ENCODE measurements around the gene TRAPPC5. TPM values are rescaled to one million over a fixed set of nuclear protein-coding genes. Genes with fewer than 3 reads are reported as not detected.

TRAPPC5 gene
- total and polyA plus RNA-seq, 7 experiments from 2014 or later: 43.7 to 191 (median 75.9) TPM

- Histone ChIP-seq H3K27me3 (ENCODE audit: control insufficient read depth in 2 of 2, insufficient read depth in 2 of 2, low read length in 2 of 2) (no peaks in the 10 kb centered on the region), H3K9me3 (ENCODE audit: control insufficient read depth in 2 of 3, low read length in 3 of 3) (no peaks in the 10 kb centered on the region), H3K27ac (ENCODE audit: low read depth, low read length) (no peak overlapping the region), H3K4me3 (ENCODE audit: low read length) (no peak overlapping the region), H3K4me1 (ENCODE audit: control insufficient read depth in 2 of 2, insufficient read depth in 2 of 2, low read length in 2 of 2) (peaks cover 0 to 16% of the 10 kb centered on the region in 2 donors), H3K36me3 (ENCODE audit: control insufficient read depth in 2 of 3, insufficient read depth in 3 of 3, low read length in 3 of 3) (no peaks in the 10 kb centered on the region)
- CTCF ChIA-PET: interaction anchor here (0.6 kb wide), 1 partner anchor 440 kb away, joined by 3 read pairs; no protein-coding TSS in a partner anchor
- Mint-ChIP-seq H3K36me3 (no peaks in the 10 kb centered on the region), H3K4me3 (peak overlapping the region in 2 of 10 donors; percentile 26 to 34), H3K9me3 (peaks cover 0 to 1% (median 0%) of the 10 kb centered on the region in 11 donors), H3K27me3 (peaks cover 0 to 3% (median 2%) of the 10 kb centered on the region in 5 donors), H3K4me1 (peaks cover 5 to 16% (median 15%) of the 10 kb centered on the region in 7 donors), H3K27ac (no peak overlapping the region)
- ATAC-seq (no peak), DNase-seq (no peak)
- POLR2A ChIA-PET: interaction anchor here (0.6 kb wide), 1 partner anchor 91 kb away, joined by 3 read pairs; no protein-coding TSS in a partner anchor
- intact Hi-C loops (cut with micrococcal nuclease): no loop called here
Observed at GRCh38 chr19:7661744-7662538, 18.7 kb upstream of the TRAPPC5 start.

- H3K4me3 Mint-ChIP-seq: no peak overlapping the region
- H3K36me3 ChIP-seq (ENCODE audit: control insufficient read depth in 2 of 3, insufficient read depth in 3 of 3, low read length in 3 of 3): no peaks in the 10 kb centered on the region
- ChIA-PET CTCF (no interaction called here), POLR2A (no interaction called here)
- no peak overlapping the region for H3K27ac ChIP-seq (ENCODE audit: low read depth, low read length)
- peaks cover 0 to 6% (median 2%) of the 10 kb centered on the region in 5 donors for H3K27me3 Mint-ChIP-seq
- H3K9me3 ChIP-seq (ENCODE audit: control insufficient read depth in 2 of 3, low read length in 3 of 3): no peaks in the 10 kb centered on the region
- DNase-seq: no peak
- no peak for ATAC-seq
- H3K27ac Mint-ChIP-seq: no peak overlapping the region
- H3K27me3 ChIP-seq (ENCODE audit: control insufficient read depth in 2 of 2, insufficient read depth in 2 of 2, low read length in 2 of 2): no peaks in the 10 kb centered on the region
- no peak overlapping the region for H3K4me3 ChIP-seq (ENCODE audit: low read length)
- peaks cover 0 to 9% of the 10 kb centered on the region in 2 donors for H3K4me1 ChIP-seq (ENCODE audit: control insufficient read depth in 2 of 2, insufficient read depth in 2 of 2, low read length in 2 of 2)
- intact Hi-C loops (cut with micrococcal nuclease): no loop called here
- H3K4me1 Mint-ChIP-seq: peaks cover 5 to 10% (median 9%) of the 10 kb centered on the region in 7 donors
- no peaks in the 10 kb centered on the region for H3K36me3 Mint-ChIP-seq
- peaks cover 0 to 1% (median 0%) of the 10 kb centered on the region in 11 donors for H3K9me3 Mint-ChIP-seq
Observed at GRCh38 chr19:7662657-7663056, 18.0 kb upstream of the TRAPPC5 start.

GRCh38 chr19:7663706-7664105, 16.9 kb upstream of the TRAPPC5 start:
- Mint-ChIP-seq H3K27me3 (peaks cover 0 to 6% (median 2%) of the 10 kb centered on the region in 5 donors), H3K4me3 (no peak overlapping the region), H3K36me3 (no peaks in the 10 kb centered on the region), H3K4me1 (peaks cover 0 to 6% (median 0%) of the 10 kb centered on the region in 7 donors), H3K9me3 (no peaks in the 10 kb centered on the region), H3K27ac (no peak overlapping the region)
- no peaks in the 10 kb centered on the region for H3K4me1 ChIP-seq (ENCODE audit: control insufficient read depth in 2 of 2, insufficient read depth in 2 of 2, low read length in 2 of 2)
- ChIA-PET CTCF (no interaction called here), POLR2A (no interaction called here)
- no peaks in the 10 kb centered on the region for H3K36me3 ChIP-seq (ENCODE audit: control insufficient read depth in 2 of 3, insufficient read depth in 3 of 3, low read length in 3 of 3)
- H3K27ac ChIP-seq (ENCODE audit: low read depth, low read length): no peak overlapping the region
- DNase-seq (no peak), ATAC-seq (no peak)
- no peak overlapping the region for H3K4me3 ChIP-seq (ENCODE audit: low read length)
- intact Hi-C loops (cut with micrococcal nuclease): no loop called here
- no peaks in the 10 kb centered on the region for H3K9me3 ChIP-seq (ENCODE audit: control insufficient read depth in 2 of 3, low read length in 3 of 3)
- no peaks in the 10 kb centered on the region for H3K27me3 ChIP-seq (ENCODE audit: control insufficient read depth in 2 of 2, insufficient read depth in 2 of 2, low read length in 2 of 2)

- H3K27ac Mint-ChIP-seq: no peak overlapping the region
- peaks cover 6 to 14% (median 8%) of the 10 kb centered on the region in 5 donors for H3K27me3 Mint-ChIP-seq
- no peak overlapping the region for H3K4me3 Mint-ChIP-seq
- Histone ChIP-seq H3K4me3 (ENCODE audit: low read length) (no peak overlapping the region), H3K9me3 (ENCODE audit: control insufficient read depth in 2 of 3, low read length in 3 of 3) (no peaks in the 10 kb centered on the region), H3K36me3 (ENCODE audit: control insufficient read depth in 2 of 3, insufficient read depth in 3 of 3, low read length in 3 of 3) (no peaks in the 10 kb centered on the region), H3K27ac (ENCODE audit: low read depth, low read length) (no peak overlapping the region), H3K4me1 (ENCODE audit: control insufficient read depth in 2 of 2, insufficient read depth in 2 of 2, low read length in 2 of 2) (no peaks in the 10 kb centered on the region), H3K27me3 (ENCODE audit: control insufficient read depth in 2 of 2, insufficient read depth in 2 of 2, low read length in 2 of 2) (no peaks in the 10 kb centered on the region)
- ChIA-PET POLR2A (interaction anchor here (1.1 kb wide), 1 partner anchor 13 kb away, joined by 3 read pairs; no protein-coding TSS in a partner anchor), CTCF (interaction anchor here (0.6 kb wide), 1 partner anchor 127 kb away, joined by 5 read pairs; no protein-coding TSS in a partner anchor)
- intact Hi-C loops (cut with micrococcal nuclease): no loop called here
- no peaks in the 10 kb centered on the region for H3K36me3 Mint-ChIP-seq
- ATAC-seq: no peak
- DNase-seq: no peak
- peaks cover 0 to 11% (median 2%) of the 10 kb centered on the region in 7 donors for H3K4me1 Mint-ChIP-seq
- no peaks in the 10 kb centered on the region for H3K9me3 Mint-ChIP-seq
Observed at GRCh38 chr19:7665076-7665475, 15.6 kb upstream of the TRAPPC5 start.

- no peaks in the 10 kb centered on the region for H3K9me3 ChIP-seq (ENCODE audit: control insufficient read depth in 2 of 3, low read length in 3 of 3)
- CTCF ChIA-PET: no interaction called here
- Mint-ChIP-seq H3K27ac (no peak within 1 kb of the TSS), H3K4me1 (peaks cover 5 to 13% (median 9%) of the 10 kb centered on the region in 7 donors), H3K9me3 (no peaks in the 10 kb centered on the region), H3K27me3 (peaks cover 17 to 37% (median 21%) of the 10 kb centered on the region in 5 donors), H3K4me3 (peak within 1 kb of the TSS in 7 of 10 donors; percentile 1 to 76 (median 42)), H3K36me3 (no peaks in the 10 kb centered on the region)
- no peaks in the 10 kb centered on the region for H3K27me3 ChIP-seq (ENCODE audit: control insufficient read depth in 2 of 2, insufficient read depth in 2 of 2, low read length in 2 of 2)
- no peak within 1 kb of the TSS for H3K4me3 ChIP-seq (ENCODE audit: low read length)
- intact Hi-C loops (cut with micrococcal nuclease): no loop called here
- POLR2A ChIA-PET: no interaction called here
- ATAC-seq: no peak
- no peaks in the 10 kb centered on the region for H3K36me3 ChIP-seq (ENCODE audit: control insufficient read depth in 2 of 3, insufficient read depth in 3 of 3, low read length in 3 of 3)
- H3K27ac ChIP-seq (ENCODE audit: low read depth, low read length): no peak within 1 kb of the TSS
- H3K4me1 ChIP-seq (ENCODE audit: control insufficient read depth in 2 of 2, insufficient read depth in 2 of 2, low read length in 2 of 2): no peaks in the 10 kb centered on the region
- no peak for DNase-seq
Observed at GRCh38 chr19:7668842-7669241, 11.8 kb upstream of the TRAPPC5 start, which contains the start of gene RETN. TSS of gene RETN (plus strand) at chr19:7669049. CDS start at chr19:7669327, 278 bp downstream.

GRCh38 chr19:7669641-7670040, 11.0 kb upstream of the TRAPPC5 start:
- ATAC-seq: no peak

More at GRCh38 chr19:7669641-7670040, 11.0 kb upstream of the TRAPPC5 start:
- peak overlapping the region in 5 of 10 donors; percentile 7 to 76 (median 54) for H3K4me3 Mint-ChIP-seq
- H3K4me3 ChIP-seq (ENCODE audit: low read length): no peak overlapping the region
- no peaks in the 10 kb centered on the region for H3K4me1 ChIP-seq (ENCODE audit: control insufficient read depth in 2 of 2, insufficient read depth in 2 of 2, low read length in 2 of 2)
- CTCF ChIA-PET: no interaction called here
- intact Hi-C loops (cut with micrococcal nuclease): no loop called here
- H3K4me1 Mint-ChIP-seq: peaks cover 10 to 19% (median 13%) of the 10 kb centered on the region in 7 donors
- H3K9me3 Mint-ChIP-seq: no peaks in the 10 kb centered on the region
- H3K36me3 ChIP-seq (ENCODE audit: control insufficient read depth in 2 of 3, insufficient read depth in 3 of 3, low read length in 3 of 3): no peaks in the 10 kb centered on the region
- no peak overlapping the region for H3K27ac Mint-ChIP-seq
- POLR2A ChIA-PET: no interaction called here
- H3K27me3 Mint-ChIP-seq: peaks cover 17 to 39% (median 24%) of the 10 kb centered on the region in 5 donors
- DNase-seq: no peak
- no peaks in the 10 kb centered on the region for H3K9me3 ChIP-seq (ENCODE audit: control insufficient read depth in 2 of 3, low read length in 3 of 3)
- H3K27ac ChIP-seq (ENCODE audit: low read depth, low read length): no peak overlapping the region
- H3K27me3 ChIP-seq (ENCODE audit: control insufficient read depth in 2 of 2, insufficient read depth in 2 of 2, low read length in 2 of 2): no peaks in the 10 kb centered on the region
- no peaks in the 10 kb centered on the region for H3K36me3 Mint-ChIP-seq
